Esophagus squamous epithelium (tissue), 4 donors: ENCODE measurements around the gene TGIF2.

Source experiments
- POLR2A ChIP-seq, 4 donors: fragments of 450-650 bp; IDR thresholded peaks; one replicate each; pipeline ENCODE4 v1.6.1; 2017; ENCODE audit warnings: antibody characterized with exemption in 4 of 4, mild to moderate bottlenecking in 4 of 4, moderate library complexity in 3 of 4
- TF ChIP-seq, protein P1 (sequence below), 6 experiments: fragments of 450-650 bp in 4 of 6; fragments of 200-600 bp in 2 of 6; sonication (generic) in 2 of 6; IDR thresholded peaks; one replicate each; pipeline ENCODE4 v1.5.1; 2016 to 2019; ENCODE audit warnings: antibody characterized with exemption in 6 of 6, mild to moderate bottlenecking in 4 of 6, moderate library complexity in 4 of 6

DNA sequence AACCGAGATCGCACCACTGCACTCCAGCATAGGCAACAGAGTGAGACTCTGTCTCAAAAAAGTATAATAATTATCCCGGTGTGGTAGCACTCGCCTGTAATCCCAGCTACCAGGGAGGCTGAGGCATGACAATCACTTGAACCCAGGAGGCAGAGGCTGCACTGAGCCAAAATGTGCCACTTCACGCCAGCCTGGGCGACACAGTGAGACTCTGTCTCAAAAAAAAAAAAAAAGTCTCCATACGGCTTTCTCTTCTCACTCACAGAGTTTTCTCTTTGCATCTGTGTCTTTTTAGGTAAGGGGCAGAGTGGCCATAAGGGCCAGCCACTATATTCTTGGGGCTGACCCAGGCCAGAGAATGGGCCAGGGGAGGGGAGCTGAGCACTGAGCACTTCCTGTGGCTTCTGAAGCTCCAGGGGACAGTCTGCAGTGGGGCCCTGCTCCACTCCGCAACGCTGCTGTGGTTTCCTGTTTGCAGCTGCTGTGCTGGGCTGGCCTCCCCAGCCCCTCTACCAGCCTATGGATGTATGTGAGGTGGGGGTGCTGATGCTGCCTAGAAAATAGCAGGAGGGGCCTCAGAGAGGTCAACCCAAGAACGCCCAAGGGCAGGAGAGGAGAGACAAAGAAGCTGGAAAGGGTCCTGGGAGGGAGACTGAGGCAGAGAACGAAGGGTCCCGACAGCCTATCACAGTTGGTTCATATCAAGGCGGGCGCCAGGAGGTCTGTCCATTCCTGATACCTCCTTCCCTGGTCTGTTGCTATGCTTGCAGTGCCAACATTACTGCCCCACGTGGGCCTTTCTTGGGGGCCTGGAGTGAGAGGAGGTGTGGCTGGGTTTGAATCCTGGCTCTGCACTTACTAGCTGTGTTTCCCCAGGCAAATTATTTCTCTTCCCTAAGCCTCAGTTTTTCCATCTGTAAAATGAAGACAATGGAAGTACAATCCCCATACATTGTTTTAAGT is 56.6 kb downstream of the TGIF2 start:
- no peak for TF ChIP-seq POLR2A (IDR thresholded peaks at IDR 0.05)
- TF ChIP-seq, protein P1, sequence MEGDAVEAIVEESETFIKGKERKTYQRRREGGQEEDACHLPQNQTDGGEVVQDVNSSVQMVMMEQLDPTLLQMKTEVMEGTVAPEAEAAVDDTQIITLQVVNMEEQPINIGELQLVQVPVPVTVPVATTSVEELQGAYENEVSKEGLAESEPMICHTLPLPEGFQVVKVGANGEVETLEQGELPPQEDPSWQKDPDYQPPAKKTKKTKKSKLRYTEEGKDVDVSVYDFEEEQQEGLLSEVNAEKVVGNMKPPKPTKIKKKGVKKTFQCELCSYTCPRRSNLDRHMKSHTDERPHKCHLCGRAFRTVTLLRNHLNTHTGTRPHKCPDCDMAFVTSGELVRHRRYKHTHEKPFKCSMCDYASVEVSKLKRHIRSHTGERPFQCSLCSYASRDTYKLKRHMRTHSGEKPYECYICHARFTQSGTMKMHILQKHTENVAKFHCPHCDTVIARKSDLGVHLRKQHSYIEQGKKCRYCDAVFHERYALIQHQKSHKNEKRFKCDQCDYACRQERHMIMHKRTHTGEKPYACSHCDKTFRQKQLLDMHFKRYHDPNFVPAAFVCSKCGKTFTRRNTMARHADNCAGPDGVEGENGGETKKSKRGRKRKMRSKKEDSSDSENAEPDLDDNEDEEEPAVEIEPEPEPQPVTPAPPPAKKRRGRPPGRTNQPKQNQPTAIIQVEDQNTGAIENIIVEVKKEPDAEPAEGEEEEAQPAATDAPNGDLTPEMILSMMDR (IDR thresholded peaks at IDR 0.05): no peak
